ENCODE data around the gene NT5C2.

GRCh38 chr10:103086261-103086660, 106.8 kb downstream of the NT5C2 start:
- TF ChIP-seq CTCF (IDR thresholded peaks at IDR 0.05 in 8 of 11, conservative IDR thresholded peaks at IDR 0.05 in 3 of 11) = no peak
- no peak for TF ChIP-seq POLR2A (IDR thresholded peaks at IDR 0.05)
